Heart left ventricle (tissue), 16 donors: ENCODE data around the gene GBA3. TPM values are rescaled to one million over a fixed set of nuclear protein-coding genes. Genes with fewer than 3 reads are reported as not detected.
A peak's percentile ranks its signal among the peaks of the same experiment; 100 is the strongest.

ENCODE experiments used
- ATAC-seq, 4 donors: fragments of 200-7000 bp; cut with Tn5 transposase; one replicate each; pipeline ENCODE4 v1.9.1; 2020 to 2022; ENCODE audit warnings: moderate library complexity in 4 of 4, mild to moderate bottlenecking in 3 of 4, moderate number of reproducible peaks in 1 of 4
- DNase-seq, 5 donors: peaks; one replicate each; pipeline ENCODE4 v3.0.0-alpha.2; 2020
- H3K27ac ChIP-seq, 12 donors: fragments of 200-600 bp; sonication (generic) in 4 of 12; one replicate each; pipeline versions ENCODE4 v1.5.0 to v1.8.0; 2016 to 2022; ENCODE audit warnings: mild to moderate bottlenecking in 2 of 12
- H3K27me3 ChIP-seq, 9 donors: fragments of 200-600 bp; sonication (generic) in 2 of 9; one replicate each; pipeline versions ENCODE4 v1.5.1 to v1.8.0; 2016 to 2022; ENCODE audit warnings: mild to moderate bottlenecking in 3 of 9
- H3K36me3 ChIP-seq, 9 donors: fragments of 200-600 bp; sonication (generic) in 2 of 9; one replicate each; pipeline versions ENCODE4 v1.5.0 to v1.8.0; 2018 to 2022; ENCODE audit warnings: mild to moderate bottlenecking in 2 of 9
- H3K4me1 ChIP-seq, 12 donors: fragments of 200-600 bp; sonication (generic) in 4 of 12; one replicate each; pipeline versions ENCODE4 v1.5.0 to v1.8.0; 2016 to 2022; ENCODE audit warnings: mild to moderate bottlenecking in 3 of 12
- H3K4me3 ChIP-seq, 12 donors: fragments of 200-600 bp; sonication (generic) in 4 of 12; one replicate each; pipeline versions ENCODE4 v1.5.0 to v1.8.0; 2017 to 2022; ENCODE audit warnings: mild to moderate bottlenecking in 9 of 12, moderate library complexity in 4 of 12
- H3K9me3 ChIP-seq, 12 donors: fragments of 200-600 bp; sonication (generic) in 4 of 12; one replicate each; pipeline versions ENCODE4 v1.5.0 to v1.8.0; 2016 to 2022; ENCODE audit warnings: mild to moderate bottlenecking in 1 of 12
- POLR2A ChIP-seq, 2 donors: fragments of 450-650 bp; IDR thresholded peaks; one replicate each; pipeline ENCODE4 v1.6.1; 2017; ENCODE audit warnings: antibody characterized with exemption in 2 of 2, mild to moderate bottlenecking in 2 of 2, moderate library complexity in 2 of 2
- WGBS, 4 donors: extraction: QIAGEN DNeasy Blood & Tissue Kit in 2 of 4; methylation state at CpG; one replicate each; pipeline versions ENCODE4 v1.1.5 to v1.1.7; 2013 to 2018; 5-methylcytosine and 5-hydroxymethylcytosine counted together
- intact Hi-C, 10 donors: fragments of 100-400 bp; cut with DNase I; formaldehyde crosslinking; loops; one replicate each; pipeline versions ENCODE4 v1.11.1 to v1.14.2; 2022
- polyA plus RNA-seq, 2 donors: library from polyadenylated mRNA; stranded (reverse); fragments of 200-250 nt; gene quantifications; one replicate each; pipeline ENCODE4 v1.2.3, GENCODE V29; 2013
- total RNA-seq, 9 donors: library from RNA; depleted of rRNA in 2 of 9; stranded (reverse); fragments of >200 nt in 2 of 9; fragmentation: NEBNext Ultra II Directional in 3 of 9; extraction: Animal tissue kit (Norgen Biotek cat#: 25700) in 3 of 9; gene quantifications; one replicate each; pipeline versions ENCODE4 v1.1.0 to v1.2.4, GENCODE V29; 2016 to 2023
- TF ChIP-seq, protein P1 (sequence below), 12 donors: fragments of 200-600 bp; sonication (generic) in 4 of 12; IDR thresholded peaks; one replicate each; pipeline versions ENCODE4 v1.5.0 to v1.8.0; 2018 to 2022; ENCODE audit warnings: antibody characterized with exemption in 12 of 12, mild to moderate bottlenecking in 5 of 12
- donor health status: ischemic (EF 13 %, LVEDD 7.1; RV severe dilation, severe dysfunction).
- donor health status: healthy with polysubstance abuse.
- donor health status: DM: no; HTN: yes; CAD: no.
- donor health status: DM: no; HTN: no; CAD: no.
- donor health status: ischemic (EF 25% LVEDD 6.9; RV normal size, moderate dysfunction).
- donor health status: ischemic (EF 25% LVEDD 5.7; RV mildly dilated, moderate dysfunction).
- donor health status: healthy.
- donor health status: DM: yes; HTN: yes; CAD: no.
- donor health status: ischemic (EF 35%, LVEDD 5.7; RV mildly dilated, moderate dysfunction).
- donor health status: nonischemic (EF 11% LVEDD 7.7; RV severe dilation, severe dysfunction).
- donor health status: DM: yes; HTN: yes; CAD: no.
- donor health status: PGD.
- donor health status: ischemic (EF 29% LVEDD 5.4; RV normal size, mild dysfunction).
- donor health status: nonischemic (EF 23%, LVEDD 6.1; RV moderate dilation, normal function).

GBA3 gene
- total and polyA plus RNA-seq, 11 donors: 0.16 TPM; not detected in 10

GRCh38 chr4:22667332-22667940 is 25.3 kb upstream of the GBA3 start:
- peaks cover 0 to 18% (median 0%) of the 10 kb centered on the region in 12 donors for H3K4me1 ChIP-seq
- peak overlapping the region in 2 of 12 donors; percentile 5 to 31 for H3K4me3 ChIP-seq
- peak overlapping the region in 4 of 12 donors; percentile 8 to 54 (median 28) for H3K27ac ChIP-seq
- intact Hi-C loops: no loop called here
- no peaks in the 10 kb centered on the region for H3K9me3 ChIP-seq
- no peaks in the 10 kb centered on the region for H3K36me3 ChIP-seq
- DNase-seq (no peak), ATAC-seq (peak in 3 of 4 donors; percentile 18 to 42 (median 31))
- WGBS, 4 donors: 84 to 89% (median 87%) methylated on average over 3 of the region's 3 CpGs
- no peak for TF ChIP-seq POLR2A (IDR thresholded peaks at IDR 0.05)
- TF ChIP-seq, protein P1, sequence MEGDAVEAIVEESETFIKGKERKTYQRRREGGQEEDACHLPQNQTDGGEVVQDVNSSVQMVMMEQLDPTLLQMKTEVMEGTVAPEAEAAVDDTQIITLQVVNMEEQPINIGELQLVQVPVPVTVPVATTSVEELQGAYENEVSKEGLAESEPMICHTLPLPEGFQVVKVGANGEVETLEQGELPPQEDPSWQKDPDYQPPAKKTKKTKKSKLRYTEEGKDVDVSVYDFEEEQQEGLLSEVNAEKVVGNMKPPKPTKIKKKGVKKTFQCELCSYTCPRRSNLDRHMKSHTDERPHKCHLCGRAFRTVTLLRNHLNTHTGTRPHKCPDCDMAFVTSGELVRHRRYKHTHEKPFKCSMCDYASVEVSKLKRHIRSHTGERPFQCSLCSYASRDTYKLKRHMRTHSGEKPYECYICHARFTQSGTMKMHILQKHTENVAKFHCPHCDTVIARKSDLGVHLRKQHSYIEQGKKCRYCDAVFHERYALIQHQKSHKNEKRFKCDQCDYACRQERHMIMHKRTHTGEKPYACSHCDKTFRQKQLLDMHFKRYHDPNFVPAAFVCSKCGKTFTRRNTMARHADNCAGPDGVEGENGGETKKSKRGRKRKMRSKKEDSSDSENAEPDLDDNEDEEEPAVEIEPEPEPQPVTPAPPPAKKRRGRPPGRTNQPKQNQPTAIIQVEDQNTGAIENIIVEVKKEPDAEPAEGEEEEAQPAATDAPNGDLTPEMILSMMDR (IDR thresholded peaks at IDR 0.05): peak in 1 of 12 donors; percentile 9
- peaks cover 0 to 3% (median 0%) of the 10 kb centered on the region in 9 donors for H3K27me3 ChIP-seq

DNA sequence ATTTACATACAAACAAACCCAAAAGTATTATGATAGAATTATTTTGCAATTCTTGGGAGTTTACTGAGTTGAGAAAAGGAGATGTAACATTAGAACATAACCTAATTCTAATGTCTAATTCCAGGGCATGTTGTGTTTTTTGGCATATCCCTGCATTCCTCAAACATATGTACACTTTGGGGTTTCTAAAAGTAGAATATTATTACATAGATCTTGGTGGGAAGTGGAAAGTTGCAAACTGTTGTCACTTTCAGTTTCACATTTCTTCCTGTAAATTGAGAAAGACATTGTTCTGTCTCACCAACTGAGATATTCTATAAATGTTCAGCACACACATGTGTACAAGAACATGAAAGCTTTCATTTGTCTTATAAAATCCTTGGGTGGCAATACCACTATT is 24.4 kb upstream of the GBA3 start:
- DNase-seq: no peak
- H3K27me3 ChIP-seq: peaks cover 0 to 3% (median 0%) of the 10 kb centered on the region in 9 donors
- no peak for ATAC-seq
- TF ChIP-seq, protein P1 (IDR thresholded peaks at IDR 0.05): no peak
- no peak for TF ChIP-seq POLR2A (IDR thresholded peaks at IDR 0.05)
- H3K9me3 ChIP-seq: no peaks in the 10 kb centered on the region
- peaks cover 0 to 18% (median 0%) of the 10 kb centered on the region in 12 donors for H3K4me1 ChIP-seq
- H3K36me3 ChIP-seq: no peaks in the 10 kb centered on the region
- H3K4me3 ChIP-seq: peak overlapping the region in 2 of 12 donors; percentile 1 to 31
- peak overlapping the region in 5 of 12 donors; percentile 4 to 54 (median 25) for H3K27ac ChIP-seq
- intact Hi-C loops: no loop called here

DNA sequence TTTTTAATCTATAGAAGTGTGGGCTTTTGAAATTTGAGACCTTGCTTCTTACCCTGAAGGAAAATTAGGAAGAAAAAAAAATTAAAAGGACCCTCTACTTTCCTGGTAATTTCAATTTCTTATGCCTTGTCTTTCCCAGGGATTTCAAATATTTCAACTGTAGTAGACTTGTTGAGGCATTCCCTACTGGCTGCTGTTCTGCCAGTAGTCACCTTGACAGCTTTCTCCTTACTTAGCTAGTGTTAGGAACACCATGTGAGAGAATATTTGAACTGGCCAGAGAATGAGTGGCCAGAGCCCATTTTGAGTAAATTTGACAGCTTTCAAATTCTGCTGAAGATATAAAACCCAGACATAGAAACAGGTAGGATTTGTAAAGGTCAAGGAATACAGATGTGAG is 24.0 kb upstream of the GBA3 start:
- peak overlapping the region in 2 of 12 donors; percentile 4 to 54 for H3K27ac ChIP-seq
- peak overlapping the region in 1 of 12 donors; percentile 31 for H3K4me3 ChIP-seq
- DNase-seq (no peak), ATAC-seq (no peak)
- peaks cover 0 to 3% (median 0%) of the 10 kb centered on the region in 9 donors for H3K27me3 ChIP-seq
- H3K36me3 ChIP-seq: no peaks in the 10 kb centered on the region
- no peaks in the 10 kb centered on the region for H3K9me3 ChIP-seq
- no peak for TF ChIP-seq POLR2A (IDR thresholded peaks at IDR 0.05)
- TF ChIP-seq, protein P1 (IDR thresholded peaks at IDR 0.05): no peak
- intact Hi-C loops: no loop called here
- peaks cover 0 to 18% (median 0%) of the 10 kb centered on the region in 12 donors for H3K4me1 ChIP-seq

- WGBS, 4 donors: 77 to 79% (median 79%) methylated on average over 1 of the region's 1 CpG
These were observed 21.8 kb upstream of the GBA3 start for GRCh38 chr4:22670956-22671355.

More at GRCh38 chr4:22670956-22671355, 21.8 kb upstream of the GBA3 start:
- Histone ChIP-seq H3K4me3 (no peak overlapping the region), H3K27me3 (peaks cover 0 to 3% (median 0%) of the 10 kb centered on the region in 9 donors), H3K27ac (no peak overlapping the region), H3K4me1 (peaks cover 0 to 18% (median 0%) of the 10 kb centered on the region in 12 donors), H3K9me3 (no peaks in the 10 kb centered on the region), H3K36me3 (no peaks in the 10 kb centered on the region)
- DNase-seq (no peak), ATAC-seq (no peak)
- TF ChIP-seq POLR2A (IDR thresholded peaks at IDR 0.05): no peak
- TF ChIP-seq, protein P1 (IDR thresholded peaks at IDR 0.05): no peak
- intact Hi-C loops: no loop called here
